CD4-positive, alpha-beta T cell treated with Interleukin-15 for 1 hour (primary cell): Measurements from ENCODE around the gene CALML4.
"Not testable (repeated sequence)": the region's sequence is repeated elsewhere in the genome, so short reads cannot be mapped to it uniquely, and the experiment has no call there.

ENCODE experiments used
- DNase-seq: peaks from one replicate; pipeline ENCODE4 v3.0.0-alpha.2; 2020

Gene CALML4

DNA sequence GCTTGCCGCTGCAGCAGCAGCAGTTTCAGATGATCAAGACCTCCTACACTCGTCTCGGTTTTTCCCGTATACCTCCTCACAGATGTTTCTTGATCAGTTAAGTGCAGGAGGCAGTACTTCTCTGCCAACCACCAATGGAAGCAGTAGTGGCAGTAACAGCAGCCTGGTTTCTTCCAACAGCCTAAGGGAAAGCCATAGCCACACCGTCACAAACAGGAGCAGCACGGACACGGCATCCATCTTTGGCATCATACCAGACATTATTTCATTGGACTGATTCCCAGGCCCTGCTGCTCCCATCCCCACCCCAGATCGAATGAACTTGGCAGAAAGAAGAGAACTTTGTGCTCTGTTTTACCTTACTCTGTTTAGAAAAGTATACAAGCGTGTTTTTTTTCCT is 17.6 kb downstream of the CALML4 start:
- no peak for DNase-seq

DNA sequence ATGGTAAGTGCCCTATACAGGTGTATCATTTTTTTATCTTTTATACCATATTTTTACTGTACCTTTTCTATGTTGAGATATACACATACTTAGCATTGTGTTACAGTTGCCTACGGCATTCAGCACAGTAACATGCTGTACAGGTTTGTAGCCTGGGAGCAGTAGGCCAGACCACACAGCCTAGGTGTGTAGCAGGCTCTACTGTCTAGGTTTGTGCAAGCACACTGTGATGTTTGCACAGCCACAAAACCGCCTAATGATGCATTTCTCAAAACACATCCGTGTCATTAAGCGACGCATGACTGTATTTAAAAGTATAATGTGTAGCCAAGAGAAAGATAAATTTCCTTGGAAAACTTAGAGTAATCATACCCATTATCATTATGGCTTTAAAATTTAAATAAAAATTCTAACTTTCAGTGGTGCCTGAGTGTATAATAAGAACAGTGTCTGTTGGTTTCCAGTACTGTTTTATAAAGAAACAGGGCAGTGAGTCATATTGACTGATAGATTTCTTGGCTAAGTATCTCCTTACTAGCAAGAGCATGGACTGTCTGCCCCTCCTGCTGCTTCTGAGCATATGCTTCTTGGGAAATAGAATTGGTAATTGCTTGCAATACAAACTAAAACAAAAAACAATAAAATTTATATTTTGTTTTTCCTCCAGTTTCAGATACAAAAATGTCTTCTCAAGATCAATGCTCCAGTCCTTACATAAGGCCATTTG is 18.3 kb downstream of the CALML4 start:
- DNase-seq = no peak

DNA sequence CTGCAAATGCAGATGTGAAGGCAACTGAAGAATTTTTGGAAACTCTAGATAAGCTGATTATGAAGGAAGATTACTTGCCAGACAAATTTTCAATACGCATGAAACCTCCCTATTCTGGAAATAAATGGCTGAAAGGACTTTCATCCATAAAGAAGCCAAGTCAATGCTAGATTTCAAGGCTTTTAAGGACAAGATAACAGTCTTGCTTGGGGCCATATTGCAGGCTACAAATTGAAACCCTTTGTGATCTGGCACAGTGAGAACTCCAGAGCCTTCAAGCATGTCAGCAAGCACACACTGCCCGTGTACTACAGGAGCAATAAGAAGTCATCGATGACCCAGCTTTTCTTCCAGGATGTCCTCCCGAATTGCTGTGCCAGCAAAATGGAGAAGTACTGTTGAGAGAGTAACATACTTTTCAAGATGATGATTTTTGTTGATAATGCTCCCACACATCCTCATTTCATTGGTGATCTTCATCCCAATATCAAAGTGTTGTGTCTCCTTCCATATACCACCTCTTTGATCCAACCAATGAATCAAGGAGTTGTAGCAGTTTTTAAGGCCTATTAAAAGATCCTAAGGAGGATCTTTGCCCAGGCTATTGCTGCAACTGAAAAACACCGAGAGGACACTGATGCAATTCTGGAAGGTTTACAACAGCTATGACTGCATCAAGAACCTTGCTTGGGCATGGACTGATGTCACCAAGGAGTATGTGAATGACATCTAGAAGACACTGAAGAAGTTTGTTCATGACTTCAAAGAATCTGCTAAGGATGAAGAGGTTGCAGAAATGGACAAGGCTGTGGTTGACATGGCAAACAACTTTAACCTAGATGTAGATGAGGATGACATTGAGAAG is 20.3 kb downstream of the CALML4 start:
- DNase-seq = no peak

DNA sequence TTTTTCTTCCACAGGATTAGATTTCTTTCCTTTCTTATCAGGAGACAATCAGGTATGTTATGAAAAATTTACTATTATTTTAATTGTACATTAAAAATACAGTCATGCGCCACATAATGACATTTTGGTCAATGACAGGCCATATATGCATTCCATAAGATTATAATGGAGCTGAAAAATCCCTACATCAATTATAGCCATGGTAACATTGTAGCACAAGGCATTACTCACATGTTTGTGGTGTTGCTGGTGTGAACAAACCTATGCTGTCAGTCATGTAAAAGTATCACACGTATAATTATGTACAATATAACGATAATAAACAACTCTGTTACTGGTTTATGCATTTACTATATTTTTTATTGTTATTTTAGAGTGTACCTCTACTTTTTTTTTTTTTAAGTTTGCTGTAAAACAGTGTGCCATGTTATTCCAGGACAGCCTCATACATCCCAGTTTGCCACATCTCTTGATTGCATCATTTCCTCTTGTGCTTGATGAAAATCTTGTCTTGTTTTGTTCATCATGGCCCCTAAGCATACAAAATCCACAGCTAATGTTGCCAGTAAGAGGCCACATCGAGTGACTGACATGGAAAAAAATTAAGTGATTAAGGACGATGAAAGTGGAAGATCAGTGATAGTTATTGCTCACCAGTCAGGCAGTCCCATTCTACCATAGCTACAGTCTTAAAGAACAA is 21.4 kb downstream of the CALML4 start:
- no peak for DNase-seq

DNA sequence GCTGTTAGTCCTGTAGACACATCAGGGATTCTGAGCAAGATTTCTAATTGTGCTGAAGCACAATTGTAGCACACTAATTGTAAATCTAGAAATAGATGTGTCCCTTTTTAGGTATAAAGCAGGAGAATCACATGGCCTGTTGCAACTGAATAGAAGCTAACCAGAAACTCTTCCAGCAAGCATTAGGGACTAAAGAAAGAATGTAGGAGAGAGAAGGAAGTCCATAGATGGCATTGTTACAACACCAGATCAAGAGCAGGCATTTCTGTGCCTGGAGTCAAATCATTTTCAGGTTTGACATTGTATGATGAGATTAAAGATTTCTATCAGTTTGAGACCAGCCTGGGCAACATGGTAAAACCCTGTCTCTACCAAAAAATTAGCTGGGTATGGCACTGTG is 27.4 kb downstream of the CALML4 start:
- no peak for DNase-seq

DNA sequence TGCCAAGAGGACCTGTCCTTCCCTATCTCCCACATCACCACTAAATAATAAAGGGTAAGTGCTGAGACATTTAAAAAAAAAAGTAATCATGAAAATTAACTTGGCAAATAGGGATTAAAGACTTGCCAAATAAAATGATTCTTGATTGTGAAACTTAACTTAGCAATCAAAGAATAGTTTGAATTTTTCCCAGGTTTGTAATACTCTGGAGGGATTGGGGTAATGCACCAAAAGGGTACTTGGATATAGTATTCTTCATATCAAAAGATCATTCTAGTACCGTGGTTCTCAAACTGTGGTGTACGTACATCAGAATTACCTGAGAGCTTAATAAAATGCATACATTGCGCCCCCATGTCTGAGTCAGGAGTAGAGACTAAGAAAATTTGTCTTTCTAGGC is 28.5 kb downstream of the CALML4 start:
- DNase-seq = no peak

DNA sequence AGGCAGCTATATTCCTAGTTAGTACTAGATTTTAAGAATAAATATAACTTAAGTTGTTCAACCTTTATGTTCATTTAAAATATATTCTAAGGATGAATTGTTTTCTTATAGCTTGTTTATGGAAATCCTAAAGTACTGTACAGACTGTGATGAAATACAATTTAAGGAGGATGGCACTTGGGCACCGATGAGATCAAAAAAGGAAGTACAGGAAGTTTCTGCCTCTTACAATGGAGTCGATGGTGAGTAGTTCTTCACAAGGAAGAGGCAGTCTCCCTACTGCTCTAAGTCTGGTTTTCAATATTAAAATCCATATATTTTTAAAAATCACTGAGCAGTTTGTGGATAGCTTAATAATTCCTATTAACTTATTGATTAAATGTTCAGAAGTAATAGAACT is 29.6 kb downstream of the CALML4 start:
- DNase-seq = no peak

DNA sequence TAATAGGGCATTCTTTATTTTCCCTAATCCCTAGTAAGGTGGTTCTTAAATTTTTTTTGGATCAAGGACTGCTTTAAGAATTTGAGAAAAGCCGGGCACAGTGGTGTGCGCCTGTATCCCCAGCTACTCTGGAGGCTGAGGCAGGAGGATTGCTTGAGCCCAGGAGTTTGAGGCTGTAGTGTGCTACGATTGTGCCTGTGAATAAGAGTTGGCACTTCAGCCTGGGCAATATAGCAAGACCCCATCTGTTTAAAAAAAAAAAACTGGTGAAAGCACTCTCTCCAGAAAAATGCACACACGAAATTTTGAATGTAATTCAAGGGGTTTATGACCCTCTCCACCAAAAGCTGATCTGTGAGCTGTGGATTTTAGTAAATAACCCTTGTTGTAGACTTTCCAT is 32.0 kb downstream of the CALML4 start:
- DNase-seq = no peak

DNA sequence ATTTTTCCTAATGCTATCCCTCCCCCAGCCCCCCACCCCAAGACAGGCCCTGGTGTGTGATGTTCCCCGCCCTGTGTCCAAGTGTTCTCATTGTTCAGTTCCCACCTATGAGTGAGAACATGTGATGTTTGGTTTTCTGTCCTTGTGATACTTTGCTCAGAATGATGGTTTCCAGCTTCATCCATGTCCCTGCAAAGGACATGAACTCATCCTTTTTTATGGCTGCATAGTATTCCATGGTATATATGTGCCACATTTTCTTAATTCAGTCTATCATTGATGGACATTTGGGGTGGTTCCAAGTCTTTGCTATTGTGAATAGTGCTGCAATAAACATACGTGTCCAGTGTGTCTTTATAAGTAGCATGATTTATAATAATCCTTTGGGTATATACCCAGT is 33.1 kb downstream of the CALML4 start:
- not testable (repeated sequence) for DNase-seq

DNA sequence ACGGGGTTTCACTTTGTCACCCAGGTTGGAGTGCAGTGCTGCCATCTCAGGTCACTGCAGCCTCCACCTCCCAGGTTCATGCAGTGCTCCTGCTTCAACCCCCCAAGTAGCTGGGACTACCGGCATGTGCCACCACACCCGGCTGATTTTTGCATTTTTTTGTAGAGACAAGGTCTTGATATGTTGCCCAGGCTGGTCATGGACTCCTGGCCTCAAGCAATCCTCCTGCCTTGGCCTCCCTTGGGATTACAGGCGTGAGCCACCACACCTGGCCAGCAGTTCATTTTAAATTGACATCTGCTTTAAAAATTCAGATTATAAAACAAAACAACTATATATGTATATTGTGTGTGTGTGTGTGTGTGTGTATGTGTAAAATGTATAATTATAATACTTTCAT is 38.3 kb downstream of the CALML4 start:
- no peak for DNase-seq

DNA sequence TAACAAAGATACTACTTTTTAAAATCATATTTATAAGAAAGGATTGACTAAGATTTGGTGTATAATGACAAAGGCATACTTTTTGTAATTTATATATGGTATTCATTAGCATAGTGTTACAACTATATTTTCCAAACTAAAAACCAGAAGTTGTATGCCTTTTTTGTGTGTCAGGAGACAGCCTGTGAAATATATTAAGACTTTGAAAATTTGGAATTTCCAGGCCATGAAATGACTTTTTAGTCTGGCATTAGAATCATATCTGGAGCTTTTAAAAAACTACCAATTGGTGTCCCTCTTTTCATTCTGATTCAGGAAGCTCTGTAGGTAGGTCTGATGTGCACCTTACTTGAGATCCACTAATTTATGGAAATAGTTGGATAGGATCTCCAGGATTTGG is 41.9 kb downstream of the CALML4 start:
- no peak for DNase-seq

DNA sequence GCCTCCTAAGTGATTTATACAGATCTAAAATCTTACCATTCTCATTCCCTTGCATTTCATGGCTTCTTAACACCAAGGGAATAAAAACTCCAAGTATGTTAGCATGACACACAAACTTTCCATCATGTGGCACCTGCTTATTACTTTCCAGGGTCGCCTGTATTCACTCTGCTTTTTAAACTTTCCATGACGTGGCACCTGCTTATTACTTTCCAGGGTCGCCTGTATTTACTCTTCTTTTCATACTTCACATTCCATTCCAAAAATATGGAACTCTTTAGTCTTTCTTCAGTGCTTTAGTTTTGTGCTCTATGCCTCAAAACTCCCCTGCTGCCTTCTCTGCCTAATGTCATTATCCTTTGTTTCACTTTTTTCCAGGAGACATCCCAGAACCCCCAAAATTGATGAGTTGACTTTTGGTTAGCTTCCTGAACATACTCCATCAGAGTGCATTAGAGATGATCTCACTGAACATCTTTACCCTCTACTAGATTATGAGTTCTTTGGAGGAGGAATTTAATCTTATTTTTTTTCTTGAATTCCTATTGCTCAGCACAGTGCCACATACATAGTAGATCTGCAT is 47.0 kb downstream of the CALML4 start:
- no peak for DNase-seq

DNA sequence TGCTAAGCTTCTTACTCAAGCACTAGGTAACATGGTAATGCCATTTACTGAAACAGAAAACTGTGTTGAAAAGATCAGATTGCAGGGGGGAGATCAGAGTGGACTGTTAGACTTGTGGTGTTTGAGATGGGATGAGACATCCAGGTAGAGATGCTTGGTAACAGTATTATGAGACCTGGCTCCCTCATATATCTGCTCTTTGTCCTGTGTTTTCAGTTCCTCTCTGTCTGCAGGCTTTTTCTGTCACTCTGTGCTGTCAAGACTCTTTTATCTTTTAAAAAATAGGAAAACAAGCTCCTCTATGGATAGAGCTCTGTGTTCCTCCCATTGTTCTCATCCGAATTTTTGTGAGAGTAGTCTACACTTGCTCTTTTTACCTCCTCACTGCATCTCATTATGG is 48.1 kb downstream of the CALML4 start:
- no peak for DNase-seq

DNA sequence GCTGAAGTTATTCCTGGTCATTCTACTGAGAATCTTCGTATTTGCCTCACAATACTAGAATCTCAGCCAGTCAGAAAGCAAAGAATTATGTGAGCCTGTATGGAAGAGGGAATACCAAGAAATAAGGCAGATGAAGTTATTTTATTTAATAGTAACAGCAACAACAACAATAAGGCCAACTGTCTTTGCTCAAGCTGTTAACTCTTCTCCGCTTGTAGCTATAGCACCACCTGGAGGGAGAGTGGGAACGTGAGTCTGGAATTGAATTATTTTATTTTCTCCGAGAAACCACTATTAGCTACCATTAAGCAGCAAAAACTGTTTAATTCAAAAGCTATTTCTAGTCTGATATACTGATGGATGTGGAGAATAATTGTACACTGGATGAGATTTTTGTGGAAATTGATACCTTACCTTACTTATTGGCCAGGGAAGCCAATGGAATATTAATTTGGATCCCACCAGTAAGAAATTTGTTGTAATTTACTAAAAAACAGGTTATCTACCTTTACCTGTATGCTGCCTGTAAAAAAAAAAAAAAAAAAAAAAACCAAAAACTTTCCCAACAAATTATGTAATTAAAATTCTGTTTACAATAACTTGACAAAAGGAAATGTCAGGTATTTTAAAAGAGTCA is 50.1 kb downstream of the CALML4 start:
- peak; percentile 17 for DNase-seq

DNA sequence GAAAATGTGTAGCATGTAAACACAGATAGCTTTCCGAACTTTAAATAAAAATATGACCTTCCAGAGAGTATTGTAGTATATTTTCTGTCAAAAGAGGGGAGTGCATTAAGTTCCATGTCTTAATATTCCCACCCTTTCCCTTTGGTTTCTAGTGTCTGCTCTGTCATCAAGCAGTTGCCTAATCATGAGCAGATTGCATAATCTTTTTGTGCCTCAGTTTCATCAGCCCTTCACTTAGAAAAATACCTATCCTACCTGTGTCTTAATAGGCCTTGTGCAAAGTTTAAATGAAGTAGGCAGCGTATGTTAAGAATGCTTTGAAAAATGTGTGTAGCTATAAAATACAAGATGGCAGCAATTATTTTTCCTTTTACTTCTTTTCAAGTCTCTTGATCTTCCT is 52.8 kb downstream of the CALML4 start:
- DNase-seq = no peak

DNA sequence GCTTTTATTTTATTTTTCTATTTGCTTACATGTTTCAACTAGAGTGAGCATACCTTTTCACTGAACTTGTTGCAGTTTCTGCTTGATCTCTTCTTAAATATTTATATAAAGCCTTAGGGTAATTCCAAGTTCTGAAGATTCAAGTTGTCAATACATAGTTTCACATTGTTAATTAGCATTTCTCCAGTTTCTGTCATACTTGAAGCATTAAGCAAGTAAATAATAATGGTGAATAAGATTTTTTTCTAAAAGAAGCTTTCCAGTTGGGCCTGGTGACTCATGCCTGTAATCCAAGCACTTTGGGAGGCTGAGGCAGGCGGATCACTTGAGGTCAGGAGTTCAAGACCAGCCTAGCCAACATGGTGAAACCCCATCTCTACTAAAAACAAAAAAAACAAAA is 53.9 kb downstream of the CALML4 start:
- DNase-seq = no peak

DNA sequence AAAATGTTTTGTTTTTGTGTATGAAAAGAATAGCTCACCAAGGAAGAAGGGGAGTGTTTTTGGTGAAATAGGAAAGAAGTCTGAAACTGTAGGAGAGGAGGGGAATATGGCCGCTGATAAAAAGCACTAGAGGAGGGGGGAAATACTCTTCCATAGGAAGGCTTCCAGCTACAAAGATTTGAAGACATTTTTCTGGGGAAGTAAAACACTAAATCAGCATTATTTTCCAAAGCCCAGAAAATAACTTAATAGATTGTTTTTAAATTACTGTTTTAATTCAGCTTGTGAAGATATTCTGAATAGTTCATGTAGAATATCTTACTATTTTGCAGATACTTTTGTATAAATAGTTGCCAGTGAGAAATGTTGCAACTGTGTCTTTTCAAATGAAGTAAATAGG is 54.9 kb downstream of the CALML4 start:
- DNase-seq = no peak

DNA sequence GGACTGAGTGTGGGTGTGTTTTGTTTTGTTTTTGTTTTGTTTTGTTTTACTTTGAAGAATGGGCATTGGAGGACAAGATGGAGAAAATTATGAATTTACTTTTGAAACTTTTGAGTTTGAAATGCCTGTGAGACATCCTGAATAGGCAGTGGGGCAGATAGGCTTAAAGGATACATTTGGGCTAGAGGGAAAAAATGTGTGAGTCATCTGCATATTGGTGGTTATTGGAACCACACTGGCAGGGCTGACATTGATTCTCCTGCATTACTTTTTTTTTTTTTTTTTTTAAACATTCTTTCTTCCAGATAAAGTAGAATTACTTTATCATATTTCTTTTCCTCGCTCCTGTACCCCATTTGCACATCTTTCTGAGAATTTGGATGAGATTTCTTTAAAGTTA is 56.1 kb downstream of the CALML4 start:
- DNase-seq = no peak

DNA sequence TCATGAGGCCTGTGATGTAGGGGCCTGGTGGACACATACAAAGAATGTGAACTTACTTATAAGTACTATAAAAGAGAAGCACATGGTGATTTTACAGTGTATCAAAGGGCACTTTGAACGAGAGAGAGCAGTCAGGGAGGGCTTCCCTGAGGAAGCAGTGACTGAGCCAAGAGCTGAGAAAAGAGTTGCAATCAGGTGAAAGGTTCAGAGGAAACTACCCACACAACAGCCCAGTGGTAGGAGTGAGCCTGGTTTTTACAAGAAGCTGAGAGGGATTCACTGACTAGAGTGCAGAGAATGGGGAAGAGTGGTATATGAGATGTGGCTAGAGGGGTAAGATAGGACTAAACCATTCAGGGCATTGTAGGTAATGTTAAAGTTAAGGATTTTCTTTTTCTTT is 57.1 kb downstream of the CALML4 start:
- DNase-seq = no peak

DNA sequence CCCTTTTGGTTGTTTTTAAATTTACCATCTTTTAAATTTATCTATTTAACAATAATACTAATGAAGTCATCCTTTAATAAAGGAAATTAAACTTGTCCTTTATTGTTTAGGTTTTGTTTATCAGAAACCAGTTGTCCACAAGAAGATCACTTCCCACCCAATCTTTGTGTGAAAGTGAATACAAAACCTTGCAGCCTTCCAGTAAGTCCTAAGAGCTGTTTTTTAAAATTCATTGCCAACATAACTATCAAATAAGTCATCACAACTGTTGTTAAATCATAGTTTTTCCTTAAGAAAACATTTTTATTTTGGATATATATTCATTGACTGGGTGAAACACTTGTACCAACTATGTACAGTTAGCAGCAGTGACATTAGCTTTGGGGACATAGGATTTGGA is 59.4 kb downstream of the CALML4 start:
- no peak for DNase-seq

DNA sequence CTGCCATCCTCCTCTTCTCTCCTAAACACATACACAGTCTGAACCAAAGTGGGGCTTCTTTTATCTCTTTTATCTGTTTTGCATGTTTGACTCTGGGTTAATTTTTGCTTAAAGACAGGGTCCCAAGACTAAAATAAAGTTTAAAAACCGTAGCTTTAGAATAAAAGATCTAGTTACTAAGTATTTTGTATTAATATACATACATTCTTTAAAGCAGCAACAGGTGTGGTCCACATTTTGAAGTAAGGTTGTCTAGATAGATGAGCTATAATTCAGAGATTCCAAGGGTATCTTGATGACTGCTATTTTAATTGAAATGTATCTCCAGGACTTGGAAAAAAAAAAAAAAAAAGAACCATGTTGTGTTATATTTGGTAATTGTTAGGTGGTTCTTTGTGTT is 61.3 kb downstream of the CALML4 start:
- no peak for DNase-seq

DNA sequence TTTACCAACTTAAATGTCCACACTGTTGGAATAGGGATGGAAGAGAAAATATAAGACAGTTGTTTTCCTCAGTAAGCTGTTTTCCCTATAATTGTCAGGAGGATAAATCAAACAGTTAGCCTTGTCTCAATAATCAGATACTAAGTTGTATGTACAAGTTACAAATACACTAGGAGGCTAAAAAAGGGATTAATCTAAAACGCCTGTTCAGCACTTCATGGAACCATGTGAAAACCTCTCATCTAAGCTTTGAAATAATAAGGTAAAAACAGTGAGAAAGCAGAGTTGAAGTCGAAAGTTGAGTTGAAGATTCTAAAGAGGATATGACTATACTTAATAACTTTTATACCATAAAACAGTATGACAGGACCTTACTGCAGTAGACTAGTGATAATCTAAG is 62.0 kb downstream of the CALML4 start:
- DNase-seq = no peak
